GM19468 (cell line): ENCODE data around the gene PTPRG.

Experiments used
- ATAC-seq: cut with Tn5 transposase; IDR thresholded peaks from one replicate; pipeline ENCODE4 v1.9.1; 2021; ENCODE audit warnings: mild to moderate bottlenecking, moderate library complexity, moderate number of reproducible peaks; ENCODE audit not compliant: unreplicated experiment; ENCODE audit errors: extremely low read depth

The PTPRG gene

DNA sequence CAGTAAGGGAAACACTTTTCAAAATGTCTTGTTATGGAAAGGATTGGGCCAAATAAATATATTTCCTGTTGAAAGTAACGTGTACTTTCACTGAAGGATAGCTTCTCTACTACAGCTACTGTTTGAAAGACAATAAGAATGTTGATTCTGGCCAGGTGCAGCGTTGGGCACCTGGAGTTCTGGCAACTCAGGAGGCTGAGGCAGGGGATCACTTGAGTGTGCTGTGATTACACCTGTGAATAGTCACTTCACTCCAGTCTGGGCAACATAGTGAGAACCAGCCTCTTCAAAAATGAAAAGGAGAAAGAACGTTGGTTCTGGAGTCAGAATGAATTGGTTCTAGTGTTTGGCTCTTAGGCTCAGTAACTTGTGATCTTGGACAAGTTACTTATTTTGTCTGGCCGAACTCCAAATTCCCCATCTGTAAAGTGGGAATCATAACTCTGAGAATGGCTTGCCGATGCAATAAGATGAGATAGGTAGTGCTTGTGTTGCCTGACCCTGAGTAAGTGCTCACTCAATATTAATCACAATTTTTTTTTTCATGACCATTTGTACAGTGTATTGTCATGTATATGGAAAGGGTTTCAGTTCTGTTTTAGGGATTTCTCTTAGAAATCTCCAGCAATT is 310.8 kb downstream of the PTPRG start:
- ATAC-seq, result no peak

DNA sequence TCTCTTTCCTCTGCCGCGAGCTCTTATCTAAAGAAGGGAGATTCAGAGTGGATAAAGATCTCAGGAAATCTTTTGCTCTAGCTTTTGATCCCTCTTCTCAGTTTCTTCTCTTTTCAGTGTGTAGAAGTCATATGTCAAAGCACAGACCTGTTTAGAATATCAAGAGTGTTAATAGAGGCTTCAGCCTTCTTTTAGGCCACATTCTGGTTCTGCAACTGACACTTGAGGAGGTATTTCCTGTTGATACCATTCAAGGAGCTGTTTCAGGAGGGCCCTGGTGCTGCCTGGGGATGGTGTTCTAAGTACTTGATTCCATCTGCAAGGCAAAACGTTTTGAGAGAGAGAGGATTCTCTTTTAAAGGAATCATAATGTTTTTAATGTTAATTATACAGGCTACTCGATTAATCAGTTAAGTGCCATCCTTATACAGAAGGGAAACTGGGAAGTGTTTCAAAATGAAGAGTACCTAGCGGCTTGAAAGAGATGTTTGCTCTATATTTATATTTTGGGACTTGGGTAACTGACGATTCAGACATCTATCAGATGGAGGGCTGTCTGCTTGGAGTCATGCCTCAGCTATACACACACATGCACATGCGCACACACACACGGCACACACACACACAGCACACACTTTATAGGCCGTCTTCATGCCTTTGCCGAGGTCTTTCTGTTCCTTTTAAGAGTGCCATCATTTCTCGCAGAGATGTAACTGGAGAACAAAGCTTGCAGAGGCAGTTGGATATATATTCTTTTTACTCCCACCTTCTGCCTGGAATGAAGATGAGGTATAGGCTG is 313.9 kb downstream of the PTPRG start:
- no peak for ATAC-seq

DNA sequence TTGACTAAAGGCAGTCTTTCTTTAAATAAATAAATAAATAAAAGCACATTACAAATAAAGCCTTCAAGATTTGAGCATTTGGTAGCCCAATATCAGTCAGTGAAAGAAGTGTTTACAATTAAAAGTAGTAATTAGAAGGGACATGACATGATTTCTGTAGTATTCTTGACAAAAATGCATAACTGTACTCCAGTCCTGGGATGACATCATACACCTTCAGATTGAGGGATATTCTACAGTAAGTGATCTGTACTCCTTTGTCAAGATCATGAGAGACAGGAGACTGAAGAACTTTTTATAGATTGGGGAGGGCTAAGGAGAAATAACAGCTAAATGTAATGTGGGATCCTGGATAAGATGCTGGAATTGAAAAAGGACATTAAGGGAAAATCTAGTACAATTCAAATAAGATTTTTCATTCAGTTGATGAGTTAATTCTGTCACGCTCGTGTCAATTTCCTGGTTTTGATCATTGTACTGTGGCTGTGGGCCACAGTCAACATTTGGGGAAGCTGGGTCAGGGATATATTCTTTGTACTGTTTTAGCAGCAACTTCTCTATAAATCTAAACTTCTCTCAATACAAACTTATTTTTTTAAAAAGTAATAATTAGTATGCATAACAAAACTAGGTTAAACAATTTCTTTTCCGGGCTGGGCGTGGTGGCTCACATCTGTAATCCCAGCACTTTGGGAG is 314.8 kb downstream of the PTPRG start:
- no peak for ATAC-seq

DNA sequence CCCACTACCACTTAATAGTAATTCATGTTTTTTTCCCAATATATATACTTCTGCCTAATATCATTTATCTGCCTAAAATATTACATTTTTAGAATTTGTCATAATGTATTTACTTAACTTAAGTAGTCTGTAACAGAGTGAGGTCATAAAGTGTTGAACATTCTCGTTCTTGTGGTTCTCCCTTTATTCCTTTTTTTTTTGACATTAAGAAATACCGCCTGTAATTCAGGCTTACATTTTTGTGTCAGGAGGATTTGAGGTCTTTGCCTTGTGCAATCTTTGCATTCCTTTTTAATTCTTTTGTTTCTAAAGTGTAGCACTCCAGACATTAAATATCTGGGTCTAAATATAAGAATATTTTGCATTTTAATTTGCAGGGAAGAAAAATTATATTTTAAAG is 315.4 kb downstream of the PTPRG start:
- no peak for ATAC-seq

DNA sequence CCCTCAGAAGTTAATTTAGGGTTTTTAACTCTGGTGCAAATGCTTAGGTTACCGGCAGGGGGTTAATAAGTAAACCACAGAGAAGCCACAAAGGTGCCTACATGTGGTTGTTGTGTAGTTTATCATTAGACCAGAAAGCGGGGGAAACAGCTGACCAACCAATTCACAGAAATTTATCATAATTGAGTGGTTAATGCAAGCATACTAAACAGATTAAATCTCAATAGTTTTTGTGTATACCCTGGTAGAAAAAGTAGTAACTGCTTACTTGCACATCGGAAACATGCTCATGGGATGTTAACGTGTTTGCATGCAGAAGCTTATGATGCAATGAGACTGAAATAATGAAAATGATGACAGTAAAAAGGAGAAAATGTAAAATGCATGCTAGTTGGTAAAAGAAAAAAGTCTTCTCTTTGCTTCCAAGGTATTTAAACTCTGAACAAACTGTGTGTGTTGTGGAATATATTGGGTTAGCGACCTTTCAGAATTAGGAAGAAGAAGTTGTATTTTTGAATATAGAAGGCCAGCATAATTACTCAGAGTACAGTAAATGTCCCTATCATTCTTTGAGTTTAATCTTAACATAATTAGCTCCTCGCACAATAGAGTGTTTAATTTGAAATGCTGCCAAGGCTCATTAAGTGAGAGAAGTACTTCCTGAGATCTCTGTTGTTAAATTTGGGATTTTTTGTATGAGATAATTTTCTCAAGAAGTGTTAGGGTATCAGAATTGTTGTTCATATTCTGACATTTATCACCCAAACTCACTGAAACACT is 316.2 kb downstream of the PTPRG start:
- peak; percentile 83 for ATAC-seq

DNA sequence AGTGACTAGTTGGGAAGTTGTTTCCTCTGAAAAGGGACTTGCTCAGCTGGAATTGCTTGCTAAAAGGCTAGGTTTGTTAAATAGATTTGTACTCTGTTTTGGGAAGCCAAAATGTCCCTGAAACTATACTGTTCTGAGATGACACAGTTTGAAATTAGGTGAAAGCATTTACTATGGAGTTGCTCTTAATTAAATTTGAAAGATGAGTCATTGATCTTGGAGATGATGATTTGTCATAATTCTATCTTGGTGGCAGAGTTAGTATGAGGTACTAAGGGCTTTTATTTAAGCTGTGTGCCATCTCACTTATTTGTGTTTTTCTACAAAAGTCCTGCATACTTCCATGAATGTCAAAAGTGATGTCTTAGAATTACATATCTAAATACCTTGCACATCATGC is 320.9 kb downstream of the PTPRG start:
- ATAC-seq, result no peak

DNA sequence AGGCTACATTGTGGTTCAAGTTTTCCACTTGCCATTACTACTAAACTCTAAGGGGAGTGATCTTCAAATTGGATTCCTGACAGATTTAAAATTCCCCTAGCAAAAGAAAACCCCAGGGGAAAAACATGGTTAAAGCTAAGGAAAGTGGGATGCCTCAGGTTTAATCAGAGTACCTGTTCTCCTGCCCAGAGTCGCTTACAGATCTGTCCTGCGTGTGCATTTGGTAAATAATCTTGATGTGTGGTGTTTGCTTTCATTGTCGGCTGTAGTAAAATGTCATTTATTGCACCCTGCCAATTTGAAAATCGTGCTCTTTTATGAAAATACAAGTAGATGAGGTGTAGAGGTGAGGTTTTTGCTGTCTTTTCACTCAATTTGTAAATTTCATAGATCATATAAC is 323.4 kb downstream of the PTPRG start:
- ATAC-seq, result no peak

DNA sequence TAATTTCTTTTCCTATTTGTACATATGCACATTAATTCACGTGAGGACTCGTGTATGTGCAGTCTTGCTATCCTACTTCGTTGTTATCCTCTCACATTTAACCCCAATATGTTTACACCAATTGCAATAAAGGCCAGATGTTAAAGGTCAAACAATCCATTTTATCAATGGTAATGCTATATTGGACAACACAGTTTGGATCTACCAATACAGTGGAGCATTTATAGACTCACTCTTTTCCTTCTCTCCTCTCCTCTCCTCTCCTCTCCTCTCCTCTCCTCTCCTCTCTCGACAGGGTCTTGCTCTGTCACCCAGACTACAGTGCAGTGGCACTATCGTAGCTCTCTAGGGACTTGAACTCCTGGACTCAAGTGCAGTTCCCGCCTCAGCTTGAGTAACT is 324.0 kb downstream of the PTPRG start:
- ATAC-seq, result no peak

DNA sequence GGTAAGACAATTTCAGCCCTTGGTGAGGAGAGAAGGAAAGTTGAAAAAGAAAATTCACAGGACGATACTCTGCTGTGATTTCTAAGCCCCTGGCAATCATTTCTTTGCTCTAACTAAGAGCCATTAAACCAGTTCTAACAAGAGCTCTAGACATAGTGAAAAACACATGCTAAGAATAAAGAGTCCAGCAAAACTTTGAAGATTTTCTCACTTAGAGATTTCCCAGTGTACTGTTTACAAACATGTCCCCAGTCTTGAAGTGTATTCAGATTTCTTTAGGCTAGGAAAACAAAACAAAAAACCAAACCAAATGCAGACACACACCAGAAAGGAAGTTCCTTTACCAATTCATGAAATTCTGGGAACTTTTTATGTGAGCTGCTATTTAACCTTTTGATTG is 325.8 kb downstream of the PTPRG start:
- no peak for ATAC-seq

DNA sequence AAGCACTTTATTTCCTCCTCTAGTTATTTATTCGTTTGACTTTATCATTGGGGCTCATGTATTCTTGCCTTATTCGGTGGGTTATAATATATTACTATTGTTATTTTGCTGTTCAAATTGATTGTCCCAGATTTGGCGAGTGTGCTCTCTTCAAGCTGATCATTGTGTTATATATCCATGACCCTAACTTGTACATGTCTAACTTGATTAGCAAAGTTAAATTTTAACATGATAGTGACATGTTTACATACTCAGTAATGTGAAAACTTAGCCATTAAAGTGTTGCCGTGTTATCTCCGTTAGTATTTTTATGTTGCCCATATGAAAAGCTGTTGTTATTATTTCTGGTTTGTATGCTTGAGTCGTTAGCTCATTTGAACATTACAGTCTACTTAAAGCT is 327.9 kb downstream of the PTPRG start:
- ATAC-seq, result no peak

DNA sequence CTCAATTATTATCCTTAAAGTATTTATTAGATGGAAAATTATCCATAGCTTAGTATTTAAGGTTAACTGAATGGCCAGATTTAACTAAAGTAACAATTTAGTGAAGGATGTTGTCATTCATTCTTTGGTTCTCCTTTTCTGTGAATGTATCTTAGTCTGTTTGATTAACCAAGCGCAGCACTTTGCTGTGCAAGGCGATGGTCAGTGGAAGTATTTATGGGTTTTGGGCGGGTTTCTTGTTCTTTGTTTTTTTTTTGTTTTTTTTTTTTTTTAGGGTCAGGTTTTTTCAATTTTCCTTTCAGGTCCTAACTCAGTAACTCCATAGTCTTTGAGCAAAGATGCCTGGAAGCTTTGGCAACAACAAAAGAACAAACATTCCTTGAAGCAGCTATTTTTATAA is 328.8 kb downstream of the PTPRG start:
- no peak for ATAC-seq

DNA sequence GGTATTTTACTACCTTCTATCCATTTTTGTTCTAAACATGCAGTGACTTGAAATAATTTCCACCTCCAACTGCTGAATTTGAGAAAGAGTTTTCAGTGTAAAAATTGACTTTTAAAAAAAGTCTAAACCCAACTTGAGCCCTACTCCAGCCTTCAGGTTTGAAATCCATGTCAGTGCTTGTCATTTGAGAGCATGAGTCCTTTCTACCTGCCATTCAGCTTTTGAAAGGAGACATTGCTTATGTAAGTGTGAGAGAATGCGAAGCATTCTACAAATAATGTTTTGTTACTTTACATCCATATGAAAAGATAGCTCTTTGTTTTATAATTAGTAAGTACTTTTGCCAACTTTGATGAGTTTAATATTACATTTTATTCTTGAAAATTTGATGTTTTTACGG is 329.2 kb downstream of the PTPRG start:
- no peak for ATAC-seq

DNA sequence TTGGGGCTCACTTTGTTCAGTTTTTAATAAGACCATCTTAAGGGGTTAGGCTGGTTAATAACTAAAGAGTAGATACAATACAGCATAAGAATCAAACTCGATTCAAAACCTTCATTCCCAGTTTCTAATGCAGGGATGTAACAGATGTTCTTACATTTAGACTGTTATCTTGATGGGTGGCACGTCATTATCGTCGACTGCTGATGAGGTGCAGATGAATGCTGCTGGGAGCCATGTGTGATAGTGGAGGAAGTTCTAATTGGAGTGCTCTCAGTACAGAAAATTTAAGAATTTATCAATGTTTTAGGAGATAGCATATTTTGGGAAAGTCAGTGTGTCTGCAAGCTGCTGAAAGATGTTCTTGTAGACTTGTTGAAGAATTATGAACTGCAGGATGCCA is 331.5 kb downstream of the PTPRG start:
- ATAC-seq, result no peak

DNA sequence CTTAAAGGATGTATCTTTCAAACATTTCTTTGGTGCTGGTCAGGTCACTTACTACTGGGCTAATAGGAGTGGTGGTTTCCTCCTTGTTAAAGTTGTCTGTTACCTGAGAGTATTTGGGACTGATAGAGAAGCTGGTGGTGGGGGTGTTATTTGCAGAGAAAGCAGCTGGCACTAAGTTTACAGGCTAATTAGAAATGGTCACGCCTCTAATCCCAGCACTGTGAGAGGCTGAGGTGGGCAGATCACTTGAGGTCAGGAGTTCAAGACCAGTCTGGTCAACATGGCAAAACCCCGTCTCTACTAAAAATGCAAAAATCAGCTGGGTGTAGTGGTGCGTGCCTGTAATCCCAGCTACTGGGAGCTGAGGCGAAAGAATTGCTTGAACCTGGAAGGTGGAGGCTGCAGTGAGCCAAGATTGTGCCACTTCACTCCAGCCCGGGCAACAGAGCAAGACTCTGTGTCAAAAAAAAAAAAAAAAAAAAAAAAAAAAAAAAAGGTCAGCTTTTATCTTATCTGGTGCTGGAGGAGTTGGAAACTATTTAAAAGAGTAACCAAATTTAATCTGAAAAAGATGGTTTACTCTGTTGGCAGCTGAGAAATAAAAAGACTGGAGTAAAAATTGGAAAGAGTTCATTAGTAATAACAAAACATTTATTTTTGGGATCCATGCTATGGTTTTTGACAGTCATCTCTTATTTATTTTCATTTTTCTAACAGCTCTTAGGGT is 332.6 kb downstream of the PTPRG start:
- no peak for ATAC-seq

DNA sequence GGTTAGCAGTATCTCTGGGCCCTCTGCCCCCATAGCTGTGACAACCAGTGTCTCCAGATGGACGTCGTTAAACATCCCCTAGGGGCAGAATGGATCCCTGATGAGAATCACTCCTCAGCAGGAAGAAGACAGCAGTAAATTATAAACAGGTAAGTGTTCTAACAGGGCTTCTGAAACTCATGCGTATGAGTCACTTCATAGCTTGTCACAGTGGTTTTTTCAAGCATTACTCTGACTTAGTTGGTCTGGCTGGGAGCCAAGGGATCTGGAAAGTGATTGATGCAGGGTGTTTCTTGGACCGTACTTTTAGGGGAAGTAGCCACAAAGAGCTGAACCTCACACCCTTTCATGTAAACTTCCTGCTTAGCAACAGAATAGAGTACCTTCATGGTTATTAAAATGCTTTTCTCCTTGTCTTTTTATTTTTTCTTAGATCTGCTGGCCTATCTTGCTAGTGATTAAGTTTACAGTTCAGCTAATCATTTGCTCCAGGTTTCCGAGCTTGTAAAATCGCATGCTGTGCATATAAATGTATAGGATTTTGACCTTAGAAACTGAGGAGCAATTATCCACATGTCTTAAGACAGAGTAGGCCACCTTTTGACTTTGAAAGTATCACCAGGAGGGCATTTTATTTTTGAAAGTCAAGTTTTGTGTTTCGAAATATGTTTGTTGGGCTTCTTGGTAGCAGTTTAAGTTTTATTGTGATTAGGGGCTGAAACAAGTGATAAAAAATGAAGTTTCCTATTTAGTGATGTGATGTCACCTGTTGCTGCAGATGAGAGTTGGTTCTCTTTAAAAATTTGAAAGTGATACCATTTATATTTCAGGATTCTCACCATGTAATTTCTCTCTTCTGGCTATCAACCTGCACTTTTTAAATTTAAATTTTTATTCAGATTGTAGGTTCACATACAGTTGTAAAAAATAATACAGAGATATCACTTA is 333.9 kb downstream of the PTPRG start:
- ATAC-seq, result peak; percentile 99

DNA sequence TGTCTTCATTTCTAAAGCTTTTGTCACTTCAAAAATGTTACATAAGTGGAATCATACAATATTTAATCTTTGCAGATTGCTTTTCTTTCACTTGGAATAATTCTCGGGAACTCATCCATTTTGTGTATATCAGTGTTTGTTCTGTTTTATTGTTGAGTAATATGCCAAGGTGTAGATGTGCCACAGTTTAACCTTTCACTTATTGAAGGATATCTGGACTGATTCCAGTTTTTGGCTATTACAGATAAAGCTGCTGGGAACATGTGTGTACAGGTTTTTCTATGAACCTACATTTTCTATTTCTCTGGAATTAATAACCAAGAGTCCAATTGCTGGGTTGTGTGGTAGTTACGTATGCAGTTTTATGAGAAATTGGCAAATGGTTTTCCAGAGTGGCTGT is 334.9 kb downstream of the PTPRG start:
- no peak for ATAC-seq

DNA sequence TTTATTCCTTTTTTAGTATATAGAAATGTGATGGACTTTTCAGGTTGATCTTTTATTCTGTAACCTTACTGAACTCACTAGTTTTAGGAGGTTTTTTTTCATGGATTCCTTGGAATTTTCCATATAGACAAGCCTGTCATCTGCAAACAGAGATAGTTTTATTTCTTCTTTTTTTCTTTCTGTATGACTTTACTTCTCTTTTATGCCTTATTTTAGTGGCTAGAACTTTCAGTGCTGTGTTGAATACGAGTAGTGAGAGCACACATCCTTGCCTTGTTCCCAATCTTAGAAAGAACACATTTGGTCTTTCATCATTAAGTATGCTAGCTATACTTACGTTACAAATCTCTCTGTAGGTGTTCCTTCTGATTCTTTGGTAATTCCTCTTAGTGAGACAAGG is 336.5 kb downstream of the PTPRG start:
- no peak for ATAC-seq

DNA sequence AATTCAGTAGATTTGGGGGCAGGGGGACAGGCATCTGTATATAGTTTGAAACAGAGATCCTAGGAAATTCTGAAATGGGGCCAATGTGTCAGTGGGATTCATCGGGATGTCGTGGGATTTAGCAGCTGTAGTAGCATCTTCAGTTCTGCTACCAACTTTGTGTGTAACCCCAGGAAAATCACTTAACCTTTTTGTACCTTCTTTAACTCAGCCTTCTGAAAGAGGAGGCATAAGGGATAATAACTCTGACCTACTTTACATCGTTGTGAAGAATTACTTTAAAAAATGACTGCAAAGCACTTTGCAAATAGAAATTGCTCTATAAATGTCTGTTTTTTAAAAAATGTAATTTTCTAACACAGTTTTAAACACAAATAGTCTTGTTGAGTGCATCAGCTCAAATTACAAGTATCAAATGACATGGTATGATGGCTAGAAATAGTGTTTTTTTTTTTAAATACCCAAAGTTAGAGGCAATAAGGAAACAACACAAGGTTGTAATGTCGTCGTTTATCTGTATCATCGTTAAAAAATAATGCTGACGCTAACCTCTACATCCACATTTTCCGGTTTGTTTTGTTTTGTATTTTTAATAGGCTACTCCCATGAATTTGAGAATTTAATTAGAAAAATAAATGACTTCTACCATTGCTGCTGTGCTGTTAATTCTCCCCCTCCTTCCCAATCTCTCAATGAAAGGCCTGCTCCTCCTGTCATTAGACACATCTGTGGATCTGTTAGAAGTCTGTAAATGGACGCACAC is 338.5 kb downstream of the PTPRG start:
- no peak for ATAC-seq
